GM12878 (cell line): ENCODE data around the gene PLCB4.

Experiments
- CEBPB ChIP-seq, 2 experiments: fragments of 150-350 bp in 1 of 2; IDR thresholded peaks; 2 replicates each; pipeline ENCODE4 v1.6.1; 2012 to 2014; ENCODE audit warnings: low read depth in 2 of 2, low read length in 2 of 2, borderline replicate concordance in 1 of 2, inconsistent platforms in 1 of 2
- MYC ChIP-seq: IDR thresholded peaks from 2 replicates; pipeline ENCODE4 v1.6.1; 2011; ENCODE audit warnings: mild to moderate bottlenecking, low read length, moderate library complexity, inconsistent platforms; ENCODE audit not compliant: insufficient read depth, insufficient replicate concordance, insufficient read length, severe bottlenecking
- PML ChIP-seq: IDR thresholded peaks from 2 replicates; pipeline ENCODE4 v1.6.1; 2012; ENCODE audit warnings: low read length, inconsistent platforms
- ZNF24 ChIP-seq: fragments of 450-650 bp; IDR thresholded peaks from 2 replicates; pipeline ENCODE4 v1.6.1; 2017; ENCODE audit warnings: antibody characterized with exemption, mild to moderate bottlenecking

DNA sequence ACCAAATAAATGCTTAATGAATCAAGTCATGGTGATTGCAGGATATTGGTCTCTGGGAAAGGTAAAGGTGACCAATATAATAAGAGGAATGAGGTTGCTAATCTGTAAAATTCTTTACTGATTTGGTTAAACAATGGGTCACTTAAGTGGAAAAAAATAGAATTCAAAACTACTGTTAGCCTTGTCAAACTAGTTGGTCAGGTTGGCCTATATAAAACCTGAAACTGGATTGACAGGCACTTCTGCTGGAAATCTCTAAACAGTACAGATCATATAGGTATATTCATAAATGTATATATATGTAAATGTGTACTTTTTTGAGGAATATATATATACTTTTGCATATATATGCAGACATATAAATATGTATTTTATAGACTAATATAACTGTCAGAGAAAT, 19.7 kb downstream of the PLCB4 start:
- no peak for TF ChIP-seq CEBPB (IDR thresholded peaks at IDR 0.05; ENCODE audit: borderline replicate concordance in 1 of 2, low read depth in 2 of 2, low read length in 2 of 2)
- TF ChIP-seq PML, result no peak
- no peak for TF ChIP-seq MYC
- TF ChIP-seq ZNF24, result no peak
